Liver (tissue), 9 donors: ENCODE results near the gene CCDC7. TPM values are rescaled to one million over a fixed set of nuclear protein-coding genes. Genes with fewer than 3 reads are reported as not detected.
"Not testable (repeated sequence)": the region's sequence is repeated elsewhere in the genome, so short reads cannot be mapped to it uniquely, and the experiment has no call there.

Experiments used
- DNase-seq: peaks from one replicate; pipeline ENCODE4 v3.0.0-alpha.2; 2017; ENCODE audit warnings: low spot score
- H3K27ac ChIP-seq, 2 donors: one replicate each; pipeline ENCODE4 v1.7.0; 2013; ENCODE audit warnings: inconsistent platforms in 2 of 2, low read length in 2 of 2, control low read depth in 1 of 2, low read depth in 1 of 2, mild to moderate bottlenecking in 1 of 2
- H3K27me3 ChIP-seq, 4 donors: one replicate each; pipeline versions ENCODE4 v1.6.1 to v1.7.0; 2013; ENCODE audit warnings: low read length in 3 of 4, inconsistent platforms in 1 of 4, mild to moderate bottlenecking in 1 of 4, moderate library complexity in 1 of 4; ENCODE audit not compliant: control insufficient read depth in 4 of 4, insufficient read depth in 4 of 4
- H3K36me3 ChIP-seq, 4 donors: one replicate each; pipeline versions ENCODE4 v1.6.1 to v1.7.0; 2013; ENCODE audit warnings: low read length in 3 of 4, mild to moderate bottlenecking in 3 of 4, low read depth in 1 of 4, moderate library complexity in 1 of 4; ENCODE audit not compliant: control insufficient read depth in 4 of 4, insufficient read depth in 3 of 4
- H3K4me1 ChIP-seq, 4 donors: one replicate each; pipeline versions ENCODE4 v1.6.1 to v1.7.0; 2013; ENCODE audit warnings: low read length in 3 of 4, mild to moderate bottlenecking in 3 of 4, moderate library complexity in 1 of 4; ENCODE audit not compliant: control insufficient read depth in 4 of 4, insufficient read depth in 4 of 4
- H3K4me3 ChIP-seq, 3 donors: one replicate each; pipeline versions ENCODE4 v1.6.1 to v1.7.0; 2013; ENCODE audit warnings: low read length in 3 of 3, control low read depth in 1 of 3, low read depth in 1 of 3, mild to moderate bottlenecking in 1 of 3
- H3K9ac ChIP-seq, 2 donors: one replicate each; pipeline ENCODE4 v1.7.0; 2013; ENCODE audit warnings: low read length in 2 of 2, mild to moderate bottlenecking in 2 of 2, moderate library complexity in 2 of 2, control low read depth in 1 of 2, low read depth in 1 of 2
- H3K9me3 ChIP-seq, 4 donors: one replicate each; pipeline versions ENCODE4 v1.6.1 to v1.7.0; 2013; ENCODE audit warnings: low read length in 3 of 4; ENCODE audit not compliant: control insufficient read depth in 4 of 4
- EGR1 ChIP-seq, 2 donors: IDR thresholded peaks; 2 replicates each; pipeline ENCODE4 v1.6.1; 2016 to 2018; ENCODE audit warnings: antibody characterized with exemption in 2 of 2, low read depth in 2 of 2
- FOXA2 ChIP-seq: IDR thresholded peaks from 2 replicates; pipeline ENCODE4 v1.6.1; 2016; ENCODE audit warnings: antibody characterized with exemption
- GABPA ChIP-seq, 2 donors: IDR thresholded peaks in 1 of 2; conservative IDR thresholded peaks in 1 of 2; 2 replicates each; pipeline ENCODE4 v1.6.1; 2016; ENCODE audit warnings: antibody characterized with exemption in 2 of 2, mild to moderate bottlenecking in 1 of 2, moderate library complexity in 1 of 2
- HNF4A ChIP-seq, 2 donors: conservative IDR thresholded peaks; 2 replicates each; pipeline ENCODE4 v1.6.1; 2016; ENCODE audit warnings: antibody characterized with exemption in 2 of 2, mild to moderate bottlenecking in 2 of 2
- HNF4G ChIP-seq: IDR thresholded peaks from 2 replicates; pipeline ENCODE4 v1.6.1; 2016; ENCODE audit warnings: antibody characterized with exemption
- JUND ChIP-seq, 2 donors: IDR thresholded peaks; 2 replicates each; pipeline ENCODE4 v1.6.1; 2016; ENCODE audit warnings: antibody characterized with exemption in 2 of 2
- NR2F2 ChIP-seq: IDR thresholded peaks from 2 replicates; pipeline ENCODE4 v1.6.1; 2016; ENCODE audit warnings: antibody characterized with exemption
- RAD21 ChIP-seq, 2 donors: IDR thresholded peaks; 2 replicates each; pipeline ENCODE4 v1.6.1; 2016; ENCODE audit warnings: antibody characterized with exemption in 2 of 2, mild to moderate bottlenecking in 2 of 2
- RXRA ChIP-seq, 2 donors: IDR thresholded peaks; 2 replicates each; pipeline ENCODE4 v1.6.1; 2017 to 2018; ENCODE audit warnings: antibody characterized with exemption in 2 of 2, mild to moderate bottlenecking in 1 of 2
- SP1 ChIP-seq: IDR thresholded peaks from 2 replicates; pipeline ENCODE4 v1.6.1; 2018; ENCODE audit warnings: antibody characterized with exemption, mild to moderate bottlenecking
- YY1 ChIP-seq: IDR thresholded peaks from 2 replicates; pipeline ENCODE4 v1.6.1; 2016; ENCODE audit warnings: antibody characterized with exemption, mild to moderate bottlenecking
- WGBS: extraction: QIAGEN DNeasy Blood & Tissue Kit; methylation state at CpG from one replicate; pipeline ENCODE4 v1.1.7; 2013; 5-methylcytosine and 5-hydroxymethylcytosine counted together
- polyA plus RNA-seq, 2 donors: library from polyadenylated mRNA; stranded (reverse) in 1 of 2; unstranded in 1 of 2; fragments of 200-250 nt in 1 of 2; fragments of >200 nt in 1 of 2; fragmentation: Nextera tagmentation in 1 of 2; extraction: Ambion mirVana in 1 of 2; gene quantifications; one replicate each; pipeline versions ENCODE4 v1.2.1 to v1.2.3, GENCODE V29; 2013 to 2015
- total RNA-seq, 2 donors: library from RNA; depleted of rRNA; stranded (reverse); fragments of >200 nt; gene quantifications; one replicate each; pipeline ENCODE4 v1.2.3, GENCODE V29; 2014
- TF ChIP-seq, protein P1 (sequence below): fragments of 150-350 bp; IDR thresholded peaks from 2 replicates; pipeline ENCODE4 v1.5.1; 2017; ENCODE audit warnings: improper control_type of control experiment, low read depth, low read length; ENCODE audit not compliant: missing input control
- TF ChIP-seq, protein P2 (sequence below): IDR thresholded peaks from 2 replicates; pipeline ENCODE4 v1.6.1; 2016; ENCODE audit warnings: antibody characterized with exemption
- TF ChIP-seq, protein P3 (sequence below): IDR thresholded peaks from 2 replicates; pipeline ENCODE4 v1.6.1; 2016; ENCODE audit warnings: antibody characterized with exemption
- TF ChIP-seq, protein P4 (sequence below): IDR thresholded peaks from 2 replicates; pipeline ENCODE4 v1.6.1; 2016; ENCODE audit warnings: antibody characterized with exemption
- donor health status: healthy.
- donor health status: healthy.
- donor health status: healthy.
- donor health status: healthy.
- donor health status: healthy.

Gene CCDC7
- total and polyA plus RNA-seq, 4 donors: 0.47 to 5.9 (median 3.2) TPM

DNA sequence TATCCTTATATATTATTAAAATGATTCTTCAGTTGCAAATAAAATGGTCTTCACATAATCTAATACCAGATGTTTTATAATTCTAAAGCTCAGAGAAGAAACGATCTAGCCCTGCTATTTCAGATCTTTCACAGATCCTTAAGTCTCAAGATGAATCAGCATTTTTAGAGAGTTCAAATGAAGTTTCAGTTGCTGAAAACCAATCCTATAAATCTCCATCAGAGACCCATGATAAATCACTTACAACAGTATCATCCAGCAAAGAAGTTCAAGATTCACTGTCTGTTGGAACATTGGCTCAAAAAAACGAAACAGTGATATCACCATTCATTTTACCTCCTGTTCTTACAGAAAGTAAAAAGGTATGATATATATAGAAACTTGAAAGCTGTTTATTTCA is 137.0 kb downstream of the CCDC7 start:
- Histone ChIP-seq H3K27me3 (no peaks in the 10 kb centered on the region), H3K4me1 (no peaks in the 10 kb centered on the region), H3K27ac (no peak overlapping the region), H3K9me3 (no peaks in the 10 kb centered on the region), H3K36me3 (no peaks in the 10 kb centered on the region), H3K9ac (no peak overlapping the region), H3K4me3 (no peak overlapping the region)
- TF ChIP-seq GABPA (IDR thresholded peaks at IDR 0.05 in 1 of 2, conservative IDR thresholded peaks at IDR 0.05 in 1 of 2): no peak
- TF ChIP-seq RXRA (IDR thresholded peaks at IDR 0.05): no peak
- no peak for TF ChIP-seq JUND (IDR thresholded peaks at IDR 0.05)
- TF ChIP-seq, protein P1, sequence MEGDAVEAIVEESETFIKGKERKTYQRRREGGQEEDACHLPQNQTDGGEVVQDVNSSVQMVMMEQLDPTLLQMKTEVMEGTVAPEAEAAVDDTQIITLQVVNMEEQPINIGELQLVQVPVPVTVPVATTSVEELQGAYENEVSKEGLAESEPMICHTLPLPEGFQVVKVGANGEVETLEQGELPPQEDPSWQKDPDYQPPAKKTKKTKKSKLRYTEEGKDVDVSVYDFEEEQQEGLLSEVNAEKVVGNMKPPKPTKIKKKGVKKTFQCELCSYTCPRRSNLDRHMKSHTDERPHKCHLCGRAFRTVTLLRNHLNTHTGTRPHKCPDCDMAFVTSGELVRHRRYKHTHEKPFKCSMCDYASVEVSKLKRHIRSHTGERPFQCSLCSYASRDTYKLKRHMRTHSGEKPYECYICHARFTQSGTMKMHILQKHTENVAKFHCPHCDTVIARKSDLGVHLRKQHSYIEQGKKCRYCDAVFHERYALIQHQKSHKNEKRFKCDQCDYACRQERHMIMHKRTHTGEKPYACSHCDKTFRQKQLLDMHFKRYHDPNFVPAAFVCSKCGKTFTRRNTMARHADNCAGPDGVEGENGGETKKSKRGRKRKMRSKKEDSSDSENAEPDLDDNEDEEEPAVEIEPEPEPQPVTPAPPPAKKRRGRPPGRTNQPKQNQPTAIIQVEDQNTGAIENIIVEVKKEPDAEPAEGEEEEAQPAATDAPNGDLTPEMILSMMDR: no peak
- TF ChIP-seq RAD21 (IDR thresholded peaks at IDR 0.05): no peak
- no peak for TF ChIP-seq FOXA2
- TF ChIP-seq SP1: no peak
- no peak for DNase-seq
- WGBS: 81% methylated on average over 2 of the region's 2 CpGs

DNA sequence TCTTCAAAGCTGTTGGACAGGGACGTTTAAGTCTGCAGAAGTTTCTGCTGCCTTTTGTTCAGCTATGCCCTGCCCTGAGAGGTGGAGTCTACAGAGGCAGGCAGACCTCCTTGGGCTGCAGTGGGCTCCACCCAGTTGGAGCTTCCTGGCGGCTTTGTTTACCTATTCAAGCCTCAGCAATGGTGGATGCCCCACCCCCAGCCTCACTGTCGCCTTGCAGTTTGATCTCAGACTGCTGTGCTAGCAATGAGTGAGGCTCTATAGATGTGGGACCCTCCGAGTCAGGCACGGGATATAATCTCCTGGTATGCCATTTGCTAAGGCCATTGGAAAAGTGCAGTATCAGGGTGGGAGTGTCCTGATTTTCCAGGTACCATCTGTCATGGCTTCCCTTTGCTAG is 152.1 kb downstream of the CCDC7 start:
- not testable (repeated sequence) for H3K36me3 ChIP-seq, H3K4me3 ChIP-seq, H3K27me3 ChIP-seq, H3K27ac ChIP-seq, H3K9ac ChIP-seq, H3K4me1 ChIP-seq, H3K9me3 ChIP-seq, DNase-seq
- 91% methylated on average over 5 of the region's 5 CpGs for WGBS

DNA sequence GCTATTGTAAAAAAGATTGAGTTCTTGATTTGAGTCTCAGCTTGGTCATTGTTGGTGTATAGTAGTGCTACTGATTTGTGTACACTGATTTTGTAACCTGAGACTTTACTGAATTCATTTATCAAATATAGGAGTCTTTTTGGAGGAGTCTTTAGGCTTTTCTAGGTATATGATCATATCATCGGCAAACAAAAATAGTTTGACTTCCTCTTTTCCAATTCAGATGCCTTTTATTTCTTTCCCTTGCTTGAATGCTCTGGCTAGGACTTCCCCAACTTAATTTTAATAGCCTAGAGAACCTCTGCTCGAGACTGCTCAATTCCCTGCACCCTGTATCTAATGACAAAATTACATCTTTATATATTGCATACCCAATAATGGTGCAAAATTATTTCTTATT is 154.4 kb downstream of the CCDC7 start:
- Histone ChIP-seq H3K27me3 (no peaks in the 10 kb centered on the region), H3K4me1 (no peaks in the 10 kb centered on the region), H3K9me3 (peaks cover 0 to 1% (median 0%) of the 10 kb centered on the region in 4 donors), H3K9ac (no peak overlapping the region), H3K36me3 (no peaks in the 10 kb centered on the region), H3K4me3 (no peak overlapping the region), H3K27ac (no peak overlapping the region)
- TF ChIP-seq, protein P2, sequence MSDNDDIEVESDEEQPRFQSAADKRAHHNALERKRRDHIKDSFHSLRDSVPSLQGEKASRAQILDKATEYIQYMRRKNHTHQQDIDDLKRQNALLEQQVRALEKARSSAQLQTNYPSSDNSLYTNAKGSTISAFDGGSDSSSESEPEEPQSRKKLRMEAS: no peak
- TF ChIP-seq YY1: no peak
- TF ChIP-seq HNF4A (conservative IDR thresholded peaks at IDR 0.05): no peak
- TF ChIP-seq JUND (IDR thresholded peaks at IDR 0.05): no peak
- TF ChIP-seq, protein P3, sequence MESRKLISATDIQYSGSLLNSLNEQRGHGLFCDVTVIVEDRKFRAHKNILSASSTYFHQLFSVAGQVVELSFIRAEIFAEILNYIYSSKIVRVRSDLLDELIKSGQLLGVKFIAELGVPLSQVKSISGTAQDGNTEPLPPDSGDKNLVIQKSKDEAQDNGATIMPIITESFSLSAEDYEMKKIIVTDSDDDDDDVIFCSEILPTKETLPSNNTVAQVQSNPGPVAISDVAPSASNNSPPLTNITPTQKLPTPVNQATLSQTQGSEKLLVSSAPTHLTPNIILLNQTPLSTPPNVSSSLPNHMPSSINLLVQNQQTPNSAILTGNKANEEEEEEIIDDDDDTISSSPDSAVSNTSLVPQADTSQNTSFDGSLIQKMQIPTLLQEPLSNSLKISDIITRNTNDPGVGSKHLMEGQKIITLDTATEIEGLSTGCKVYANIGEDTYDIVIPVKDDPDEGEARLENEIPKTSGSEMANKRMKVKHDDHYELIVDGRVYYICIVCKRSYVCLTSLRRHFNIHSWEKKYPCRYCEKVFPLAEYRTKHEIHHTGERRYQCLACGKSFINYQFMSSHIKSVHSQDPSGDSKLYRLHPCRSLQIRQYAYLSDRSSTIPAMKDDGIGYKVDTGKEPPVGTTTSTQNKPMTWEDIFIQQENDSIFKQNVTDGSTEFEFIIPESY: no peak
- no peak for TF ChIP-seq HNF4G
- TF ChIP-seq GABPA (IDR thresholded peaks at IDR 0.05 in 1 of 2, conservative IDR thresholded peaks at IDR 0.05 in 1 of 2): no peak
- TF ChIP-seq, protein P4, sequence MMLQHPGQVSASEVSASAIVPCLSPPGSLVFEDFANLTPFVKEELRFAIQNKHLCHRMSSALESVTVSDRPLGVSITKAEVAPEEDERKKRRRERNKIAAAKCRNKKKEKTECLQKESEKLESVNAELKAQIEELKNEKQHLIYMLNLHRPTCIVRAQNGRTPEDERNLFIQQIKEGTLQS: no peak
- TF ChIP-seq, protein P1: no peak
- no peak for TF ChIP-seq RAD21 (IDR thresholded peaks at IDR 0.05)
- no peak for TF ChIP-seq EGR1 (IDR thresholded peaks at IDR 0.05; ENCODE audit: low read depth in 2 of 2)
- TF ChIP-seq NR2F2: no peak
- TF ChIP-seq RXRA (IDR thresholded peaks at IDR 0.05): no peak
- TF ChIP-seq FOXA2: no peak
- DNase-seq: no peak
- WGBS: 73% methylated on average over 2 of the region's 2 CpGs

DNA sequence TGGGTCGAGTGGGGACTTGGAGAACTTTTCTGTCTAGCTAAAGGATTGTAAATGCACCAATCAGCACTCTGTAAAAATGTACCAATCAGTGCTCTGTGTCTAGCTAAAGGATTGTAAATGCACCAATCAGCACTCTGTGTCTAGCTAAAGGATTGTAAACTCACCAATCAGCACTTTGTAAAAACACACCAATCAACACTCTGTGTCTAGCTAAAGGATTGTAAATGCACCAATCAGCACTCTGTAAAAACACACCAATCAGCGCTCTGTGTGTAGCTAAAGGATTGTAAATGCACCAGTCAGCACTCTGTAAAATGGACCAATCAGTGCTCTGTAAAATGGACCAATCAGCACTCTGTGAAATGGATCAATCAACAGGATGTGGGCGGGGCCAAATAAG is 155.6 kb downstream of the CCDC7 start:
- H3K9ac ChIP-seq, H3K36me3 ChIP-seq, H3K4me1 ChIP-seq, DNase-seq, H3K27me3 ChIP-seq, H3K4me3 ChIP-seq, H3K27ac ChIP-seq, H3K9me3 ChIP-seq: not testable (repeated sequence)
- WGBS: 81% methylated on average over 3 of the region's 3 CpGs
